KMS-11 (cell line): Measurements from ENCODE around the gene LYPD3.
A peak's percentile ranks its signal among the peaks of the same experiment; 100 is the strongest.

Source experiments
- H2AFZ ChIP-seq: fragments of 200-600 bp; sonication (generic); 2 replicates; pipeline ENCODE4 v1.6.1; 2016; ENCODE audit warnings: antibody characterized with exemption, mixed run types, low read depth
- H3K27ac ChIP-seq: fragments of 200-600 bp; sonication (generic); 2 replicates; pipeline ENCODE4 v1.6.1; 2016; ENCODE audit warnings: mild to moderate bottlenecking, mixed run types
- H3K27me3 ChIP-seq: fragments of 200-600 bp; sonication (generic); 2 replicates; pipeline ENCODE4 v1.6.1; 2017; ENCODE audit warnings: mild to moderate bottlenecking, low read depth, mixed run types, moderate library complexity; ENCODE audit not compliant: insufficient read depth
- H3K36me3 ChIP-seq: fragments of 200-600 bp; sonication (generic); 2 replicates; pipeline ENCODE4 v1.6.1; 2017; ENCODE audit warnings: mild to moderate bottlenecking, mixed run types; ENCODE audit not compliant: insufficient read depth
- H3K4me1 ChIP-seq: fragments of 200-600 bp; sonication (generic); 2 replicates; pipeline ENCODE4 v1.6.1; 2016; ENCODE audit warnings: mild to moderate bottlenecking, low read depth, mixed run types; ENCODE audit not compliant: poor library complexity, severe bottlenecking
- H3K4me2 ChIP-seq: fragments of 200-600 bp; sonication (generic); 2 replicates; pipeline ENCODE4 v1.7.0; 2016; ENCODE audit warnings: mild to moderate bottlenecking, mixed run types
- H3K4me3 ChIP-seq: fragments of 200-600 bp; sonication (generic); IDR thresholded peaks from 2 replicates; pipeline ENCODE4 v1.6.1; 2017; ENCODE audit warnings: low read depth, low read length, mixed read lengths; ENCODE audit not compliant: insufficient read depth
- H3K79me2 ChIP-seq: fragments of 200-600 bp; sonication (generic); 2 replicates; pipeline ENCODE4 v1.6.1; 2016; ENCODE audit warnings: low read depth, mixed run types; ENCODE audit not compliant: insufficient read depth
- H3K9ac ChIP-seq: fragments of 200-600 bp; sonication (generic); 2 replicates; pipeline ENCODE4 v1.6.1; 2016; ENCODE audit warnings: mild to moderate bottlenecking, mixed run types
- H4K20me1 ChIP-seq: fragments of 200-600 bp; sonication (generic); 2 replicates; pipeline ENCODE4 v1.6.1; 2016; ENCODE audit warnings: mild to moderate bottlenecking, mixed run types; ENCODE audit not compliant: insufficient read depth
- TF ChIP-seq, protein P1 (sequence below): fragments of 200-600 bp; sonication (generic); conservative IDR thresholded peaks from 2 replicates; pipeline ENCODE4 v1.6.1; 2017; ENCODE audit warnings: low read depth, mild to moderate bottlenecking, antibody characterized with exemption, low read length, moderate library complexity, mixed read lengths

LYPD3 gene

DNA sequence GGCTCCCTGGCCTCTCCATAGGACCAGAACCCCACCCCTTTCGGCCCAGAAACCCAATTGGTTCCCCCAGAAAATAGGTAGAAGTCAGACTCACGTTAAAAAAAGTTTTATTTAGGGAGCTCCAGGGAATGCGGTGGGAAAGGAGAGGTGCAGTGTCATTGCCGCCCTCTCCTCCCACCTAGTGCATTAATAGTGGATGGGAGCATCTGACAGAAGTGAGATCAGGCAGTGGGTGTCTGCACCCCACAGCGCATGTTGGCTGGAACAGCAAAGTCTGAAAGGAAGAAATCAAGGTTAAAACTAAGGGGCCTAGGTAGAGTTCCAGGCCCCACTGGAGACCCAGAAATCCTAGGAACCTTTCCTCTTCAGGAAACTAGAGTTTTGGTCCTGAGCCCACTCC lies 41.2 kb upstream of the LYPD3 start:
- Histone ChIP-seq H3K79me2 (no peaks in the 10 kb centered on the region), H3K9ac (no peak overlapping the region), H3K4me3 (no peak overlapping the region), H3K27ac (no peak overlapping the region), H2AFZ (no peak overlapping the region), H4K20me1 (no peaks in the 10 kb centered on the region), H3K4me2 (no peak overlapping the region), H3K4me1 (peaks cover 11% of the 10 kb centered on the region), H3K36me3 (no peaks in the 10 kb centered on the region), H3K27me3 (no peaks in the 10 kb centered on the region)
- TF ChIP-seq, protein P1, sequence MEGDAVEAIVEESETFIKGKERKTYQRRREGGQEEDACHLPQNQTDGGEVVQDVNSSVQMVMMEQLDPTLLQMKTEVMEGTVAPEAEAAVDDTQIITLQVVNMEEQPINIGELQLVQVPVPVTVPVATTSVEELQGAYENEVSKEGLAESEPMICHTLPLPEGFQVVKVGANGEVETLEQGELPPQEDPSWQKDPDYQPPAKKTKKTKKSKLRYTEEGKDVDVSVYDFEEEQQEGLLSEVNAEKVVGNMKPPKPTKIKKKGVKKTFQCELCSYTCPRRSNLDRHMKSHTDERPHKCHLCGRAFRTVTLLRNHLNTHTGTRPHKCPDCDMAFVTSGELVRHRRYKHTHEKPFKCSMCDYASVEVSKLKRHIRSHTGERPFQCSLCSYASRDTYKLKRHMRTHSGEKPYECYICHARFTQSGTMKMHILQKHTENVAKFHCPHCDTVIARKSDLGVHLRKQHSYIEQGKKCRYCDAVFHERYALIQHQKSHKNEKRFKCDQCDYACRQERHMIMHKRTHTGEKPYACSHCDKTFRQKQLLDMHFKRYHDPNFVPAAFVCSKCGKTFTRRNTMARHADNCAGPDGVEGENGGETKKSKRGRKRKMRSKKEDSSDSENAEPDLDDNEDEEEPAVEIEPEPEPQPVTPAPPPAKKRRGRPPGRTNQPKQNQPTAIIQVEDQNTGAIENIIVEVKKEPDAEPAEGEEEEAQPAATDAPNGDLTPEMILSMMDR: no peak

GRCh38 chr19:43505941-43506340 lies 40.5 kb upstream of the LYPD3 start:
- H4K20me1 ChIP-seq: no peaks in the 10 kb centered on the region
- no peaks in the 10 kb centered on the region for H3K27me3 ChIP-seq
- no peak overlapping the region for H3K27ac ChIP-seq
- TF ChIP-seq, protein P1: no peak
- peaks cover 11% of the 10 kb centered on the region for H3K4me1 ChIP-seq
- no peak overlapping the region for H3K4me3 ChIP-seq
- H2AFZ ChIP-seq: no peak overlapping the region
- no peak overlapping the region for H3K4me2 ChIP-seq
- no peaks in the 10 kb centered on the region for H3K79me2 ChIP-seq
- H3K36me3 ChIP-seq: no peaks in the 10 kb centered on the region
- no peak overlapping the region for H3K9ac ChIP-seq

GRCh38 chr19:43505186-43505456 lies 39.7 kb upstream of the LYPD3 start:
- Histone ChIP-seq H3K27me3 (no peaks in the 10 kb centered on the region), H3K36me3 (no peaks in the 10 kb centered on the region), H3K9ac (no peak overlapping the region; the same call in 1 of the 2 replicates), H3K27ac (no peak overlapping the region), H2AFZ (peak overlapping the region; percentile 100), H3K4me2 (peak overlapping the region; percentile 96), H3K79me2 (no peaks in the 10 kb centered on the region), H4K20me1 (no peaks in the 10 kb centered on the region), H3K4me1 (peaks cover 11% of the 10 kb centered on the region), H3K4me3 (no peak overlapping the region)
- TF ChIP-seq, protein P1: no peak

GRCh38 chr19:43504426-43505185 lies 39.2 kb upstream of the LYPD3 start, which contains the start of gene PHLDB3:
TSS of gene PHLDB3 (minus strand) at chr19:43504746. CDS start at chr19:43504118, 628 bp downstream.
- Histone ChIP-seq H2AFZ (peak within 1 kb of the TSS; percentile 100), H3K4me2 (peak within 1 kb of the TSS; percentile 96), H3K36me3 (no peaks in the 10 kb centered on the region), H3K79me2 (no peaks in the 10 kb centered on the region), H3K9ac (peak within 1 kb of the TSS; percentile 71), H4K20me1 (no peaks in the 10 kb centered on the region), H3K4me3 (peak within 1 kb of the TSS; percentile 62), H3K27ac (peak within 1 kb of the TSS; percentile 51; the same call in 1 of the 2 replicates), H3K4me1 (peaks cover 11% of the 10 kb centered on the region), H3K27me3 (no peaks in the 10 kb centered on the region)
- TF ChIP-seq, protein P1: 0 out of 2 replicates have a peak, but pooled peaks have one; percentile 27
